ENCODE data around the gene HOXB6.

- TF ChIP-seq POLR2A (IDR thresholded peaks at IDR 0.05) (no peak), CTCF (IDR thresholded peaks at IDR 0.05) (no peak), EP300 (IDR thresholded peaks at IDR 0.05) (no peak)
Measured at GRCh38 chr17:48603959-48604769, 622 bp downstream of the HOXB6 start.

Data from ovary (tissue), 3 donors.